Peyer's patch (tissue), 4 donors: ENCODE measurements around the gene PARL.

ENCODE experiments used
- CTCF ChIP-seq, 6 experiments: fragments of 450-650 bp in 4 of 6; fragments of 200-600 bp in 2 of 6; sonication (generic) in 1 of 6; IDR thresholded peaks; one replicate each; pipeline ENCODE4 v1.5.1; 2017 to 2019; ENCODE audit warnings: antibody characterized with exemption in 6 of 6, mild to moderate bottlenecking in 3 of 6, moderate library complexity in 1 of 6
- POLR2A ChIP-seq, 2 donors: fragments of 450-650 bp; IDR thresholded peaks; one replicate each; pipeline ENCODE4 v1.5.1; 2017; ENCODE audit warnings: antibody characterized with exemption in 2 of 2, mild to moderate bottlenecking in 2 of 2, moderate library complexity in 2 of 2

- TF ChIP-seq POLR2A (IDR thresholded peaks at IDR 0.05) = no peak
- TF ChIP-seq CTCF (IDR thresholded peaks at IDR 0.05) = no peak
These were observed 73.0 kb downstream of the PARL start for GRCh38 chr3:183811638-183812037.
